MM.1S (cell line): ENCODE results near the gene CPSF4.

Experiments
- DNase-seq: peaks from one replicate; pipeline ENCODE4 v3.0.0-alpha.2; 2015
- H2AFZ ChIP-seq: fragments of 300-600 bp; sonication (generic); 2 replicates; pipeline ENCODE4 v1.6.0; 2016; ENCODE audit warnings: antibody characterized with exemption, low read length
- H3F3A ChIP-seq: fragments of 300-600 bp; sonication (generic); 2 replicates; pipeline ENCODE4 v1.6.1; 2016; ENCODE audit warnings: mild to moderate bottlenecking, antibody characterized with exemption, low read length, moderate library complexity, mixed read lengths; ENCODE audit not compliant: insufficient read depth
- H3K27ac ChIP-seq: fragments of 300-600 bp; sonication (generic); 2 replicates; pipeline ENCODE4 v1.5.1; 2016; ENCODE audit warnings: mild to moderate bottlenecking, low read length
- H3K27me3 ChIP-seq: fragments of 300-600 bp; sonication (generic); replicated peaks from 2 replicates; pipeline ENCODE4 v1.6.0; 2016; ENCODE audit warnings: low read length; ENCODE audit not compliant: insufficient read depth
- H3K36me3 ChIP-seq: fragments of 300-600 bp; sonication (generic); replicated peaks from 2 replicates; pipeline ENCODE4 v1.6.1; 2016; ENCODE audit warnings: mild to moderate bottlenecking, low read length, mixed read lengths; ENCODE audit not compliant: insufficient read depth
- H3K4me1 ChIP-seq: fragments of 300-600 bp; sonication (generic); 2 replicates; pipeline ENCODE4 v1.6.1; 2016; ENCODE audit warnings: low read length, mixed read lengths
- H3K4me2 ChIP-seq: fragments of 300-600 bp; sonication (generic); 2 replicates; pipeline ENCODE4 v1.6.0; 2016; ENCODE audit warnings: low read depth, low read length
- H3K4me3 ChIP-seq: fragments of 300-600 bp; sonication (generic); 2 replicates; pipeline ENCODE4 v1.5.1; 2016; ENCODE audit warnings: low read length, mixed read lengths
- H3K79me2 ChIP-seq: fragments of 300-600 bp; sonication (generic); 2 replicates; pipeline ENCODE4 v1.6.1; 2016; ENCODE audit warnings: mixed run types, low read length, mixed read lengths
- H3K9ac ChIP-seq: fragments of 300-600 bp; sonication (generic); 2 replicates; pipeline ENCODE4 v1.6.1; 2016; ENCODE audit warnings: low read length, mixed read lengths
- H3K9me2 ChIP-seq: fragments of 300-600 bp; sonication (generic); replicated peaks from 2 replicates; pipeline ENCODE4 v1.6.1; 2016; ENCODE audit warnings: mild to moderate bottlenecking, low read length, mixed read lengths; ENCODE audit not compliant: insufficient read depth
- H3K9me3 ChIP-seq: fragments of 300-600 bp; sonication (generic); replicated peaks from 2 replicates; pipeline ENCODE4 v1.6.1; 2016; ENCODE audit warnings: mild to moderate bottlenecking, low read length, mixed read lengths; ENCODE audit not compliant: insufficient read depth
- H4K20me1 ChIP-seq: fragments of 300-600 bp; sonication (generic); 2 replicates; pipeline ENCODE4 v1.6.1; 2016; ENCODE audit warnings: mild to moderate bottlenecking, low read length, moderate library complexity, mixed read lengths; ENCODE audit not compliant: insufficient read depth
- CTCF ChIP-seq: fragments of 300-600 bp; sonication (generic); IDR thresholded peaks from 2 replicates; pipeline ENCODE4 v1.5.1; 2016; ENCODE audit warnings: antibody characterized with exemption, low read length, mixed read lengths
- EZH2 ChIP-seq: fragments of 300-600 bp; sonication (generic); optimal IDR thresholded peaks from 2 replicates; pipeline ENCODE3; 2017; ENCODE audit warnings: low read depth, mild to moderate bottlenecking, antibody characterized with exemption, low read length, mixed read lengths
- EZH2phosphoT487 ChIP-seq: fragments of 300-600 bp; sonication (generic); IDR thresholded peaks from 2 replicates; pipeline ENCODE4 v1.6.1; 2018; ENCODE audit warnings: antibody characterized with exemption, low read length

CPSF4 gene

GRCh38 chr7:99504281-99504602 is 65.5 kb downstream of the CPSF4 start:
- peak overlapping the region; percentile 79 for H2AFZ ChIP-seq
- peak overlapping the region; percentile 83 for H3K4me3 ChIP-seq
- H3K27me3 ChIP-seq, result no peaks in the 10 kb centered on the region
- H4K20me1 ChIP-seq, result no peaks in the 10 kb centered on the region
- H3F3A ChIP-seq, result peaks cover 8% of the 10 kb centered on the region
- peak overlapping the region; percentile 75; the same call in 1 of the 2 replicates for H3K9ac ChIP-seq
- H3K4me2 ChIP-seq, result peak overlapping the region; percentile 88; the same call in 1 of the 2 replicates
- no peaks in the 10 kb centered on the region for H3K9me2 ChIP-seq
- H3K36me3 ChIP-seq, result no peaks in the 10 kb centered on the region
- no peaks in the 10 kb centered on the region for H3K9me3 ChIP-seq
- peaks cover 11% of the 10 kb centered on the region for H3K4me1 ChIP-seq
- TF ChIP-seq CTCF (no peak), EZH2phosphoT487 (no peak), EZH2 (no peak)
- H3K27ac ChIP-seq, result peak overlapping the region; percentile 61; the same call in 1 of the 2 replicates
- peaks cover 39% of the 10 kb centered on the region for H3K79me2 ChIP-seq
- DNase-seq, result no peak

- peak within 1 kb of the TSS; percentile 75 for H3K9ac ChIP-seq
- H3K4me1 ChIP-seq, result peaks cover 11% of the 10 kb centered on the region
- H2AFZ ChIP-seq, result peak within 1 kb of the TSS; percentile 79
- peak within 1 kb of the TSS; percentile 88 for H3K4me2 ChIP-seq
- TF ChIP-seq EZH2 (no peak), EZH2phosphoT487 (no peak), CTCF (no peak)
- H3K4me3 ChIP-seq, result peak within 1 kb of the TSS; percentile 83
- H3K79me2 ChIP-seq, result peaks cover 37% of the 10 kb centered on the region
- no peaks in the 10 kb centered on the region for H3K9me2 ChIP-seq
- no peaks in the 10 kb centered on the region for H3K9me3 ChIP-seq
- peaks cover 3% of the 10 kb centered on the region for H3F3A ChIP-seq
- H3K36me3 ChIP-seq, result no peaks in the 10 kb centered on the region
- peak; percentile 96 for DNase-seq
- no peaks in the 10 kb centered on the region for H3K27me3 ChIP-seq
- H3K27ac ChIP-seq, result peak within 1 kb of the TSS; percentile 61; the same call in 1 of the 2 replicates
- no peaks in the 10 kb centered on the region for H4K20me1 ChIP-seq
These were observed 66.0 kb downstream of the CPSF4 start, which contains the start of gene ZKSCAN5 for GRCh38 chr7:99504603-99505323. Gene ZKSCAN5, plus strand, starts transcription at chr7:99504662. Its CDS starts 1,383 bp downstream, at chr7:99506045.

- no peaks in the 10 kb centered on the region for H3F3A ChIP-seq
- H3K9ac ChIP-seq, result peak overlapping the region; percentile 75
- H3K4me1 ChIP-seq, result peaks cover 11% of the 10 kb centered on the region
- H4K20me1 ChIP-seq, result no peaks in the 10 kb centered on the region
- H3K27me3 ChIP-seq, result no peaks in the 10 kb centered on the region
- no peak for DNase-seq
- peak overlapping the region; percentile 83 for H3K4me3 ChIP-seq
- TF ChIP-seq EZH2phosphoT487 (no peak), CTCF (no peak)
- peak overlapping the region; percentile 61; the same call in 1 of the 2 replicates for H3K27ac ChIP-seq
- no peaks in the 10 kb centered on the region for H3K9me2 ChIP-seq
- peaks cover 36% of the 10 kb centered on the region for H3K79me2 ChIP-seq
- no peaks in the 10 kb centered on the region for H3K9me3 ChIP-seq
- peak overlapping the region; percentile 79 for H2AFZ ChIP-seq
- H3K4me2 ChIP-seq, result peak overlapping the region; percentile 88
- H3K36me3 ChIP-seq, result no peaks in the 10 kb centered on the region
These were observed 66.5 kb downstream of the CPSF4 start for GRCh38 chr7:99505324-99505662.
